ENCODE results near the gene CD4. TPM values are rescaled to one million over a fixed set of nuclear protein-coding genes. Genes with fewer than 3 reads are reported as not detected.
A peak's percentile ranks its signal among the peaks of the same experiment; 100 is the strongest.

CD4 gene
- total RNA-seq, 4 donors from 2014 or later, result 1.00 to 7.9 (median 2.8) TPM

- peaks cover 17 to 67% (median 48%) of the 10 kb centered on the region in 4 donors for H3K4me1 ChIP-seq
- in situ Hi-C loops (cut with MboI; ENCODE audit: low pct_ligation_motif_present in 1 of 4, low pct_unique_long_range_greater_than_20kb in 1 of 4, low sequenced_read_pairs in 3 of 4), result no loop called here
- intact Hi-C loops (cut with DNase I; ENCODE audit: low total_unique reads), result no loop called here
- TF ChIP-seq CTCF (IDR thresholded peaks at IDR 0.05) (no peak), POLR2AphosphoS5 (IDR thresholded peaks at IDR 0.05) (peak; percentile 82 to 89 (median 86)), POLR2A (IDR thresholded peaks at IDR 0.05) (peak; percentile 50), EP300 (IDR thresholded peaks at IDR 0.05; ENCODE audit: low read depth) (no peak)
- no peaks in the 10 kb centered on the region for H3K36me3 ChIP-seq
- peak within 1 kb of the TSS; percentile 92 to 94 (median 93) for H3K27ac ChIP-seq
- DNase-seq, result peak; percentile 79
- no peaks in the 10 kb centered on the region for H3K9me3 ChIP-seq
- H3K27me3 ChIP-seq, result no peaks in the 10 kb centered on the region
- 4 to 10% methylated on average over 7 to 35 of the region's 63 CpGs for WGBS, 2 donors (ENCODE audit: low coverage in 1 of 2)
- H3K4me3 ChIP-seq, result peak within 1 kb of the TSS; percentile 68 to 86 (median 82)
These were observed 23.4 kb upstream of the CD4 start, which contains the start of gene PTMS for GRCh38 chr12:6765634-6766581. TSS of gene PTMS (plus strand) at chr12:6766363. CDS start at chr12:6766706, 343 bp downstream.

- 0% methylated on average over 45 of the region's 88 CpGs; no CpG with 5 or more reads in 1 of the 2 donors for WGBS, 2 donors (ENCODE audit: low coverage in 1 of 2)
- TF ChIP-seq EP300 (IDR thresholded peaks at IDR 0.05; ENCODE audit: low read depth) (no peak), POLR2AphosphoS5 (IDR thresholded peaks at IDR 0.05) (peak; percentile 6 to 59 (median 39)), POLR2A (IDR thresholded peaks at IDR 0.05) (peak; percentile 27), CTCF (IDR thresholded peaks at IDR 0.05) (peak; percentile 24 to 82 (median 59))
- H3K4me3 ChIP-seq, result peak overlapping the region; percentile 68 to 86 (median 82)
- DNase-seq, result peak; percentile 83
- H3K4me1 ChIP-seq, result peaks cover 18 to 76% (median 52%) of the 10 kb centered on the region in 4 donors
- intact Hi-C loops (cut with DNase I; ENCODE audit: low total_unique reads) (no loop called here), in situ Hi-C loops (cut with MboI; ENCODE audit: low pct_ligation_motif_present in 1 of 4, low pct_unique_long_range_greater_than_20kb in 1 of 4, low sequenced_read_pairs in 3 of 4) (no loop called here)
- H3K27ac ChIP-seq, result peak overlapping the region; percentile 92 to 94 (median 93)
- H3K27me3 ChIP-seq, result no peaks in the 10 kb centered on the region
- no peaks in the 10 kb centered on the region for H3K36me3 ChIP-seq
- no peaks in the 10 kb centered on the region for H3K9me3 ChIP-seq
These were observed 22.5 kb upstream of the CD4 start for GRCh38 chr12:6766651-6767349.

GRCh38 chr12:6767353-6768319, 21.7 kb upstream of the CD4 start:
- peak overlapping the region; percentile 68 to 86 (median 82) for H3K4me3 ChIP-seq
- no peaks in the 10 kb centered on the region for H3K27me3 ChIP-seq
- H3K36me3 ChIP-seq, result no peaks in the 10 kb centered on the region
- intact Hi-C loops (cut with DNase I; ENCODE audit: low total_unique reads) (no loop called here), in situ Hi-C loops (cut with MboI; ENCODE audit: low pct_ligation_motif_present in 1 of 4, low pct_unique_long_range_greater_than_20kb in 1 of 4, low sequenced_read_pairs in 3 of 4) (no loop called here)
- H3K4me1 ChIP-seq, result peaks cover 19 to 84% (median 59%) of the 10 kb centered on the region in 4 donors
- no peak for DNase-seq
- WGBS, 2 donors (ENCODE audit: low coverage in 1 of 2), result 27 to 40% methylated on average over 1 to 33 of the region's 44 CpGs
- TF ChIP-seq POLR2A (IDR thresholded peaks at IDR 0.05) (no peak), EP300 (IDR thresholded peaks at IDR 0.05; ENCODE audit: low read depth) (no peak), POLR2AphosphoS5 (IDR thresholded peaks at IDR 0.05) (no peak), CTCF (IDR thresholded peaks at IDR 0.05) (no peak)
- peak overlapping the region; percentile 92 to 94 (median 93) for H3K27ac ChIP-seq
- H3K9me3 ChIP-seq, result no peaks in the 10 kb centered on the region
